ENCODE data around the gene PNMA8A. TPM values are rescaled to one million over a fixed set of nuclear protein-coding genes. Genes with fewer than 3 reads are reported as not detected.

Gene PNMA8A
- total and polyA plus RNA-seq, 2 of the 8 experiments (the other 6 are each of a cell fraction or from before 2014, with no cell fraction given) = 10.0 to 22.8 TPM

GRCh38 chr19:46471116-46471733, at the start of gene PNMA8A (continued):
- no peak for TF ChIP-seq TAF1 (IDR thresholded peaks at IDR 0.05; ENCODE audit: low read depth, low read length)
- no peak for TF ChIP-seq CHD2 (IDR thresholded peaks at IDR 0.05; ENCODE audit: low read length)

Data from H1 (cell line).